ENCODE data around the gene GUK1.
A peak's percentile ranks its signal among the peaks of the same experiment; 100 is the strongest.

The GUK1 gene

DNA sequence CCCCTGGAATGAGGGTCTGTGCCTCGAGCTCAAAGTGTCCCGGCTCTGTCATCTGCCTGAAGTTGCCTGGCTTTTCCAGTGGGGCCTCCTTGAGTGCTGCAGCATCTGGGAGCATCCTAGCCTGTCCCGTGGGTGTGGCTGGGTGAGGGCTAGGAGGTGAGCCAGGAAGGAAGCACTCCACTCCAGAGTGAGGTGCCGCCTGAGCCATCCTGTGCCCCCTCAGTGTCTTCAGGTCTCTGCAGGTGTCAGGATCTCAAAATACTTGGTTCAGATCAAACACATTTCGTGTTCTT is 37.0 kb downstream of the GUK1 start:
- TF ChIP-seq, protein P1, sequence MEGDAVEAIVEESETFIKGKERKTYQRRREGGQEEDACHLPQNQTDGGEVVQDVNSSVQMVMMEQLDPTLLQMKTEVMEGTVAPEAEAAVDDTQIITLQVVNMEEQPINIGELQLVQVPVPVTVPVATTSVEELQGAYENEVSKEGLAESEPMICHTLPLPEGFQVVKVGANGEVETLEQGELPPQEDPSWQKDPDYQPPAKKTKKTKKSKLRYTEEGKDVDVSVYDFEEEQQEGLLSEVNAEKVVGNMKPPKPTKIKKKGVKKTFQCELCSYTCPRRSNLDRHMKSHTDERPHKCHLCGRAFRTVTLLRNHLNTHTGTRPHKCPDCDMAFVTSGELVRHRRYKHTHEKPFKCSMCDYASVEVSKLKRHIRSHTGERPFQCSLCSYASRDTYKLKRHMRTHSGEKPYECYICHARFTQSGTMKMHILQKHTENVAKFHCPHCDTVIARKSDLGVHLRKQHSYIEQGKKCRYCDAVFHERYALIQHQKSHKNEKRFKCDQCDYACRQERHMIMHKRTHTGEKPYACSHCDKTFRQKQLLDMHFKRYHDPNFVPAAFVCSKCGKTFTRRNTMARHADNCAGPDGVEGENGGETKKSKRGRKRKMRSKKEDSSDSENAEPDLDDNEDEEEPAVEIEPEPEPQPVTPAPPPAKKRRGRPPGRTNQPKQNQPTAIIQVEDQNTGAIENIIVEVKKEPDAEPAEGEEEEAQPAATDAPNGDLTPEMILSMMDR (IDR thresholded peaks at IDR 0.05; ENCODE audit: extremely low read depth, missing control alignments): no peak
- no peak for DNase-seq (ENCODE audit: low spot score)

GRCh38 chr1:228177721-228178710 is 37.9 kb downstream of the GUK1 start:
- TF ChIP-seq, protein P1 (IDR thresholded peaks at IDR 0.05; ENCODE audit: extremely low read depth, missing control alignments): no peak
- DNase-seq (ENCODE audit: low spot score): no peak

GRCh38 chr1:228178737-228179684 is 38.9 kb downstream of the GUK1 start:
- DNase-seq (ENCODE audit: low spot score): no peak
- TF ChIP-seq, protein P1 (IDR thresholded peaks at IDR 0.05; ENCODE audit: extremely low read depth, missing control alignments): no peak

GRCh38 chr1:228180271-228180958 is 40.3 kb downstream of the GUK1 start:
- DNase-seq (ENCODE audit: low spot score): no peak

GRCh38 chr1:228180959-228181644 is 41.0 kb downstream of the GUK1 start:
- DNase-seq (ENCODE audit: low spot score): no peak

More at GRCh38 chr1:228180271-228180958, 40.3 kb downstream of the GUK1 start:
- TF ChIP-seq, protein P1 (IDR thresholded peaks at IDR 0.05; ENCODE audit: extremely low read depth, missing control alignments): peak; percentile 6

GRCh38 chr1:228181645-228182034 is 41.6 kb downstream of the GUK1 start:
- DNase-seq (ENCODE audit: low spot score): no peak
- TF ChIP-seq, protein P1 (IDR thresholded peaks at IDR 0.05; ENCODE audit: extremely low read depth, missing control alignments): no peak

More at GRCh38 chr1:228180959-228181644, 41.0 kb downstream of the GUK1 start:
- TF ChIP-seq, protein P1 (IDR thresholded peaks at IDR 0.05; ENCODE audit: extremely low read depth, missing control alignments): no peak

Measured in GM20000 (cell line).